Gastroesophageal sphincter (tissue), 4 donors: ENCODE measurements around the gene CSTF1. TPM values are rescaled to one million over a fixed set of nuclear protein-coding genes. Genes with fewer than 3 reads are reported as not detected.
"Not testable (repeated sequence)": the region's sequence is repeated elsewhere in the genome, so short reads cannot be mapped to it uniquely, and the experiment has no call there.

Source experiments
- ATAC-seq: fragments of 150-250 bp; one replicate; pipeline ENCODE4 v1.9.1; 2016; ENCODE audit warnings: mild to moderate bottlenecking, moderate library complexity
- H3K27ac ChIP-seq, 4 donors: fragments of 200-600 bp; sonication (generic) in 3 of 4; 1 replicate in 3 of 4; 2 replicates in 1 of 4; pipeline ENCODE4 v1.5.1; 2016 to 2019
- H3K27me3 ChIP-seq: fragments of 200-600 bp; sonication (generic); one replicate; pipeline ENCODE4 v1.5.1; 2019
- H3K36me3 ChIP-seq, 2 donors: fragments of 200-600 bp; sonication (generic); one replicate each; pipeline ENCODE4 v1.5.1; 2019; ENCODE audit warnings: control low read depth in 1 of 2
- H3K4me1 ChIP-seq, 3 donors: fragments of 200-600 bp; sonication (generic); 1 replicate in 2 of 3; 2 replicates in 1 of 3; pipeline ENCODE4 v1.5.1; 2016 to 2019; ENCODE audit warnings: control low read depth in 2 of 3
- H3K4me3 ChIP-seq, 2 donors: fragments of 200-600 bp; sonication (generic); one replicate each; pipeline ENCODE4 v1.5.1; 2019; ENCODE audit warnings: mild to moderate bottlenecking in 1 of 2, moderate library complexity in 1 of 2
- H3K9me3 ChIP-seq, 3 donors: fragments of 200-600 bp; sonication (generic); one replicate each; pipeline ENCODE4 v1.5.1; 2017 to 2019; ENCODE audit warnings: control low read depth in 2 of 3
- EP300 ChIP-seq: sonication (generic); formaldehyde crosslinking; IDR thresholded peaks from one replicate; pipeline ENCODE4 v1.6.1; 2017; ENCODE audit warnings: antibody characterized with exemption, mild to moderate bottlenecking
- POLR2A ChIP-seq, 2 donors: fragments of 450-650 bp; IDR thresholded peaks; one replicate each; pipeline ENCODE4 v1.6.1; 2017; ENCODE audit warnings: antibody characterized with exemption in 2 of 2, mild to moderate bottlenecking in 2 of 2, moderate library complexity in 1 of 2
- POLR2AphosphoS5 ChIP-seq: sonication (generic); formaldehyde crosslinking; IDR thresholded peaks from one replicate; pipeline ENCODE4 v1.6.1; 2017; ENCODE audit warnings: antibody characterized with exemption
- WGBS, 2 donors: methylation state at CpG; one replicate each; pipeline ENCODE4 v1.1.5; 2018; ENCODE audit warnings: low coverage in 1 of 2; 5-methylcytosine and 5-hydroxymethylcytosine counted together
- total RNA-seq, 4 donors: library from RNA; depleted of rRNA; stranded (reverse); fragments of >200 nt; gene quantifications; one replicate each; pipeline ENCODE4 v1.1.0, GENCODE V29; 2016
- TF ChIP-seq, protein P1 (sequence below), 4 experiments: fragments of 200-600 bp in 2 of 4; fragments of 450-650 bp in 2 of 4; sonication (generic) in 1 of 4; IDR thresholded peaks; one replicate each; pipeline ENCODE4 v1.5.1; 2017 to 2019; ENCODE audit warnings: antibody characterized with exemption in 4 of 4, mild to moderate bottlenecking in 2 of 4, moderate library complexity in 2 of 4

CSTF1 gene
- total RNA-seq, 4 donors from 2014 or later, result 15.3 to 33.1 (median 22.4) TPM

DNA sequence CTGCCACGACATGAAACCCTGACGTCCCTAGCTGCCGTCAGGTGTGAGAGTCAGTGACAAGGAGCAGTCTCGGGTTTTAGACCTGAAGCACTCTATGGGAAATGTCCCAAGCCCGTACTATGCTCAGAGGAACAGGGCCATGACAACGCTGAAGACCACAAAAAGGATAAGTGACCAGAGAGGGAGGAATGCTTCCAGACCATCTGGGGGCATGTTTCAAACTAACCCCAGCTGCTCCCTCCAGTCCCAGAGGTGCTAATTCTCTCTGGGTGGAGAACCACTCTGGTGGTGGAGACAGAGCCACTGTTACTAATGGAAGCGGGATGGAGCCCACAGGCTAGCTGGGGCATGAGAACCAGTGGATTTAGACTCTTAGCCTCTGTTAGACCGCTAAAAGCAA is 9.1 kb upstream of the CSTF1 start:
- Histone ChIP-seq H3K27me3 (no peaks in the 10 kb centered on the region), H3K4me3 (no peak overlapping the region), H3K4me1 (no peaks in the 10 kb centered on the region), H3K36me3 (peaks cover 0 to 3% of the 10 kb centered on the region in 2 donors), H3K27ac (no peak overlapping the region), H3K9me3 (no peaks in the 10 kb centered on the region)
- no peak for TF ChIP-seq POLR2AphosphoS5
- TF ChIP-seq, protein P1, sequence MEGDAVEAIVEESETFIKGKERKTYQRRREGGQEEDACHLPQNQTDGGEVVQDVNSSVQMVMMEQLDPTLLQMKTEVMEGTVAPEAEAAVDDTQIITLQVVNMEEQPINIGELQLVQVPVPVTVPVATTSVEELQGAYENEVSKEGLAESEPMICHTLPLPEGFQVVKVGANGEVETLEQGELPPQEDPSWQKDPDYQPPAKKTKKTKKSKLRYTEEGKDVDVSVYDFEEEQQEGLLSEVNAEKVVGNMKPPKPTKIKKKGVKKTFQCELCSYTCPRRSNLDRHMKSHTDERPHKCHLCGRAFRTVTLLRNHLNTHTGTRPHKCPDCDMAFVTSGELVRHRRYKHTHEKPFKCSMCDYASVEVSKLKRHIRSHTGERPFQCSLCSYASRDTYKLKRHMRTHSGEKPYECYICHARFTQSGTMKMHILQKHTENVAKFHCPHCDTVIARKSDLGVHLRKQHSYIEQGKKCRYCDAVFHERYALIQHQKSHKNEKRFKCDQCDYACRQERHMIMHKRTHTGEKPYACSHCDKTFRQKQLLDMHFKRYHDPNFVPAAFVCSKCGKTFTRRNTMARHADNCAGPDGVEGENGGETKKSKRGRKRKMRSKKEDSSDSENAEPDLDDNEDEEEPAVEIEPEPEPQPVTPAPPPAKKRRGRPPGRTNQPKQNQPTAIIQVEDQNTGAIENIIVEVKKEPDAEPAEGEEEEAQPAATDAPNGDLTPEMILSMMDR (IDR thresholded peaks at IDR 0.05), result no peak
- no peak for TF ChIP-seq EP300
- TF ChIP-seq POLR2A (IDR thresholded peaks at IDR 0.05), result no peak
- 85 to 88% methylated on average over 2 to 5 of the region's 8 CpGs for WGBS, 2 donors
- ATAC-seq, result no peak

DNA sequence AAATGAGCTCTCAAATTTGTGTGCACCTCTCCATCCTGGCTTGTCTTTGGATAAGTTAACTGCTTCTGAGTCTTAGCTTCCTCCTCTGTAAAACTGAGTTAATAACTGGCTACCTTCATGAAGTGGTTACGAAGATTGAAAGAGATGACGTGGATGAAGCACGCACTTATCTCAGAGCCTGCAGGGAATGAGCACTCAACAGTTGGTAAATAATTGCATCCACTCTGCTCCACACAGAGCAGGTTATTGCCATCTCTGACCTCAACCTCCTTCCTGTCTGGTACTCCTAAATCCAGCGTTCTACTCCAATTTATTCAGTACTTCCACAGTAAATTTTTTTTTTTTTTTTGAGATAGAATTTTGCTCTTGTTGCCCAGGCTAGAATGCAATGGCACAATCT is 7.3 kb upstream of the CSTF1 start:
- Histone ChIP-seq H3K27me3 (no peaks in the 10 kb centered on the region), H3K9me3 (no peaks in the 10 kb centered on the region), H3K4me3 (no peak overlapping the region), H3K36me3 (peaks cover 0 to 3% of the 10 kb centered on the region in 2 donors), H3K27ac (no peak overlapping the region), H3K4me1 (no peaks in the 10 kb centered on the region)
- 90 to 92% methylated on average over 3 to 4 of the region's 4 CpGs for WGBS, 2 donors
- TF ChIP-seq EP300 (no peak), POLR2AphosphoS5 (no peak), POLR2A (IDR thresholded peaks at IDR 0.05) (no peak)
- TF ChIP-seq, protein P1 (IDR thresholded peaks at IDR 0.05), result no peak
- no peak for ATAC-seq

DNA sequence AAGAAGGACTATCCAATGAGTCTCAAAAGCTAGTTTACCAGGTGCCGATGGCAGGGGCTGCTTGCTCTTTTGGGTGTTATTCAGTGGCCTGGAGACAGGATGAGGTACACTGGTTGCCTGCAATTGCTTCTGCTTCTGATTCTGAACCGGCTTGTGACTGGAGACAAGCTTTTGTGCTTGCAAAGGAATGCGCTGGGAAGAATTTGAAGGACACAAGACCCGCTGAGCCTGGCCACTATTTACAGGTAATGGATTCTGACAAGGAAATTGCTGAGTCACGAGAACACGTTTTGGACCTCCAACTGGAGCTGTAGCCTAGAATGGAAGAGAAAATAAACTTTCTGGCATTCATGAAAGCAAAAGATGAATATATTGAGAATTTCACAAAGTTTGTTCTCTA is 6.2 kb upstream of the CSTF1 start:
- Histone ChIP-seq H3K27ac (no peak overlapping the region), H3K9me3 (no peaks in the 10 kb centered on the region), H3K27me3 (no peaks in the 10 kb centered on the region), H3K4me3 (no peak overlapping the region), H3K4me1 (peaks cover 0 to 5% (median 4%) of the 10 kb centered on the region in 3 donors), H3K36me3 (peaks cover 0 to 3% of the 10 kb centered on the region in 2 donors)
- ATAC-seq, result no peak
- TF ChIP-seq EP300 (no peak), POLR2AphosphoS5 (no peak), POLR2A (IDR thresholded peaks at IDR 0.05) (no peak)
- TF ChIP-seq, protein P1 (IDR thresholded peaks at IDR 0.05), result no peak
- 89 to 96% methylated on average over 5 to 6 of the region's 6 CpGs for whole genome bisulfite sequencing, 2 donors

DNA sequence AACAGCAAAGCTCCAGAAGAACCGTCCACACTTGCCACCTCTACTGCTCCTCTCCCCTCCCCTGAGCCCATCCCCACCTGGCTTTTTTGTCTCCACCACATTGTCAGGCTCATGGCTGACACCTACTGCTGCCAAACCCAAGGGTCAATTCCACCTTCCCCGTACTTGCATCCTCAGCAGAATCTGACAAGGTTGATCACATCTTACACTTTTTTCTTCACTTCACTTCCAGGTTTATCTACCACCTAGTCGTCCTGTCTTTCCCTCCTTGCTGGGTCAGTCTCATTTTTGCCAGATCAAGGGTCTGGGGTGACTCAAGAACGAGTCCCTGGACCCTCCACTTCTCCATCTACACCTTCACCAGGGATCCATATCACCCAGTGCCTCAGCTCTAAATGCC is 3.6 kb upstream of the CSTF1 start:
- H3K9me3 ChIP-seq, result no peaks in the 10 kb centered on the region
- no peak overlapping the region for H3K27ac ChIP-seq
- no peak for ATAC-seq
- peaks cover 3 to 21% (median 14%) of the 10 kb centered on the region in 3 donors for H3K4me1 ChIP-seq
- H3K4me3 ChIP-seq, result no peak overlapping the region
- no peak for TF ChIP-seq POLR2A (IDR thresholded peaks at IDR 0.05)
- no peak for TF ChIP-seq EP300
- TF ChIP-seq POLR2AphosphoS5, result no peak
- TF ChIP-seq, protein P1 (IDR thresholded peaks at IDR 0.05), result no peak
- 78 to 98% methylated on average over 1 to 4 of the region's 4 CpGs for WGBS, 2 donors
- H3K36me3 ChIP-seq, result peaks cover 0 to 3% of the 10 kb centered on the region in 2 donors
- no peaks in the 10 kb centered on the region for H3K27me3 ChIP-seq

DNA sequence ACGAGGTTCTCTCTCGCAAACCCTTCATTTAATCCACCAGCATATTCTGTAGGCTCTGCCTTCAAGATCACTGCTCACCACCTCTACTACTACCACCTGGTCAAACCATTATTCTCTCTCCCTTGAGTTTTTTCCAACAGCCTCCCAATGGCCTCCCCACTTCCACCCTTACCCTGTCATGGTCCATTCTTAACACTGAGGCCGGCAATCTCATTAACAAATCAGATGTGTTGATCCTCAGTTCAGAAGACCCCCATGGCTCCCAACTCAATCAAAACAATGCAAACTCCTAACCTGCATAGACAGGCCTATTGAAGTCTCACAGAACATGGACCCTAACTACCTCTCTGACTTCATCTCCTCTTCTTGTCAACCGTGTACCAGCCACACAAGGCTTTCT is 2.6 kb upstream of the CSTF1 start:
- WGBS, 2 donors, result 88 to 93% methylated on average over 4 of the region's 4 CpGs
- ATAC-seq, result no peak
- no peaks in the 10 kb centered on the region for H3K27me3 ChIP-seq

DNA sequence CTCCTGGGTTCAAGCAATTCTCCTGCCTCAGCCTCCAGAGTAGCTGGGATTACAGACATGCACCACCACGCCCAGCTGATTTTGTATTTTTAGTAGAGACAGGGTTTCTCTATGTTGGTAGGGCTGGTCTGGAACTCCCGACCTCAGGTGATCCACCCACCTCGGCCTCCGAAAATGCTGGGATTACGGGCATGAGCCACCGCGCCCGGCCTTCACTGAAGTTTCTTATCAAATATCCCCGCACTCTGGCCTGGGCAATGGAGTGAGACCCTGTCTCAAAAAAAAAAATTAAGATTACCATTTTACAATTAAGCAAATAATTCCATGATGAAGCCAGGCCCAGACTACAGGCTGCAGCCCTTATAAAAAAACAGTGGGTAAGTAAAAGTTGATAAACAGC is 2.0 kb upstream of the CSTF1 start:
- not testable (repeated sequence) for H3K27me3 ChIP-seq, H3K4me3 ChIP-seq, H3K9me3 ChIP-seq, H3K27ac ChIP-seq, H3K36me3 ChIP-seq, ATAC-seq
- peaks cover 3 to 35% (median 20%) of the 10 kb centered on the region in 3 donors for H3K4me1 ChIP-seq
- WGBS, 2 donors, result 87% methylated on average over 3 of the region's 9 CpGs; no CpG with 5 or more reads in 1 of the 2 donors

More for the DNA sequence above, 2.6 kb upstream of the CSTF1 start:
- Histone ChIP-seq H3K4me3 (no peak overlapping the region), H3K36me3 (peaks cover 0 to 3% of the 10 kb centered on the region in 2 donors), H3K4me1 (peaks cover 3 to 30% (median 20%) of the 10 kb centered on the region in 3 donors), H3K27ac (no peak overlapping the region), H3K9me3 (no peaks in the 10 kb centered on the region)
- TF ChIP-seq, protein P1 (IDR thresholded peaks at IDR 0.05), result no peak
- TF ChIP-seq POLR2A (IDR thresholded peaks at IDR 0.05) (no peak), POLR2AphosphoS5 (no peak)
